IMR-90 (cell line): ENCODE data around the gene BST1. TPM values are rescaled to one million over a fixed set of nuclear protein-coding genes. Genes with fewer than 3 reads are reported as not detected.

Experiments
- ATAC-seq: fragments of 200-7000 bp; cut with Tn5 transposase; 2 replicates; pipeline ENCODE4 v1.9.1; 2020; ENCODE audit warnings: low read depth, mild to moderate bottlenecking, moderate library complexity
- BruUV-seq: library from RNA; stranded (reverse); fragments of 400-500 nt; replicated peaks from 2 replicates; lab custom pipeline; 2021; lab: Mats Ljungman, UMichigan
- CTCF ChIA-PET: fragments of 300-600 bp; formaldehyde crosslinking; extraction: SDS; loops from one replicate; lab custom pipeline; 2021; ENCODE audit warnings: antibody characterized with exemption; lab: Yijun Ruan, JAX
- POLR2A ChIA-PET: fragments of 300-600 bp; sonication (Branson Sonifier 250); formaldehyde crosslinking; loops from one replicate; lab custom pipeline; 2022; ENCODE audit warnings: antibody characterized with exemption; ENCODE audit not compliant: unreplicated experiment; lab: Charles Lee
- DNase-seq: peaks from one replicate; pipeline ENCODE4 v3.0.0; 2013
- H2AFZ ChIP-seq: replicated peaks from 2 replicates; pipeline ENCODE3; 2013; ENCODE audit warnings: low read length, mild to moderate bottlenecking; ENCODE audit not compliant: poor library complexity
- H2AK5ac ChIP-seq: 2 replicates; pipeline ENCODE4 v1.6.1; 2013; ENCODE audit warnings: low read depth, low read length, inconsistent platforms
- H2AK9ac ChIP-seq: replicated peaks from 2 replicates; pipeline ENCODE3; 2013; ENCODE audit warnings: mild to moderate bottlenecking, low read depth, low read length, moderate library complexity; ENCODE audit not compliant: poor library complexity
- H2BK120ac ChIP-seq: 2 replicates; pipeline ENCODE4 v1.6.1; 2013; ENCODE audit warnings: low read depth, low read length, inconsistent platforms
- H2BK15ac ChIP-seq: 3 replicates; pipeline ENCODE4 v1.6.1; 2013; ENCODE audit warnings: low read depth, low read length, inconsistent platforms
- H2BK20ac ChIP-seq: 2 replicates; pipeline ENCODE4 v1.6.1; 2013; ENCODE audit warnings: low read depth, mild to moderate bottlenecking, inconsistent platforms, low read length, moderate library complexity
- H2BK5ac ChIP-seq: 2 replicates; pipeline ENCODE4 v1.6.1; 2013; ENCODE audit warnings: mild to moderate bottlenecking, low read depth, low read length, inconsistent platforms; ENCODE audit not compliant: poor library complexity, severe bottlenecking
- H3K14ac ChIP-seq: replicated peaks from 2 replicates; pipeline ENCODE4 v1.6.1; 2013; ENCODE audit warnings: low read depth, low read length, inconsistent platforms
- H3K18ac ChIP-seq: 2 replicates; pipeline ENCODE4 v1.6.1; 2013; ENCODE audit warnings: low read depth, low read length, control low read depth
- H3K23ac ChIP-seq: 2 replicates; pipeline ENCODE4 v1.6.1; 2013; ENCODE audit warnings: low read depth, low read length, inconsistent platforms
- H3K27ac ChIP-seq: 2 replicates; pipeline ENCODE4 v1.5.1; 2013; ENCODE audit warnings: mild to moderate bottlenecking, control low read depth, low read length; ENCODE audit not compliant: insufficient read depth
- H3K27me3 ChIP-seq: 2 replicates; pipeline ENCODE4 v1.6.1; 2013; ENCODE audit warnings: low read length; ENCODE audit not compliant: control insufficient read depth, insufficient read depth
- H3K36me3 ChIP-seq: 2 replicates; pipeline ENCODE4 v1.6.1; 2013; ENCODE audit warnings: low read length, mixed read lengths; ENCODE audit not compliant: control insufficient read depth, insufficient read depth
- H3K4ac ChIP-seq: 2 replicates; pipeline ENCODE4 v1.6.1; 2013; ENCODE audit warnings: low read depth, low read length, inconsistent platforms
- H3K4me1 ChIP-seq: 2 replicates; pipeline ENCODE4 v1.6.1; 2013; ENCODE audit warnings: low read length, mixed read lengths; ENCODE audit not compliant: control insufficient read depth, insufficient read depth
- H3K4me2 ChIP-seq: 2 replicates; pipeline ENCODE4 v1.6.1; 2013; ENCODE audit warnings: low read depth, mild to moderate bottlenecking, control low read depth, low read length, moderate library complexity
- H3K4me3 ChIP-seq: 2 replicates; pipeline ENCODE4 v1.5.1; 2013; ENCODE audit warnings: low read depth, mild to moderate bottlenecking, control low read depth, low read length, moderate library complexity; ENCODE audit not compliant: insufficient read depth
- H3K56ac ChIP-seq: 2 replicates; pipeline ENCODE4 v1.6.1; 2013; ENCODE audit warnings: low read length, inconsistent platforms; ENCODE audit not compliant: insufficient read depth; ENCODE audit errors: extremely low read depth
- H3K79me1 ChIP-seq, 2 experiments: 2 replicates each; pipeline ENCODE4 v1.6.1; 2013; ENCODE audit warnings: low read length in 2 of 2, inconsistent platforms in 1 of 2, low read depth in 1 of 2
- H3K9ac ChIP-seq: 2 replicates; pipeline ENCODE4 v1.6.1; 2013; ENCODE audit warnings: low read depth, low read length, control low read depth
- H3K9me1 ChIP-seq: 2 replicates; pipeline ENCODE4 v1.6.1; 2013; ENCODE audit warnings: low read length, inconsistent platforms; ENCODE audit not compliant: insufficient read depth
- H3K9me3 ChIP-seq: 2 replicates; pipeline ENCODE4 v1.6.1; 2013; ENCODE audit warnings: low read length; ENCODE audit not compliant: control insufficient read depth, insufficient read depth
- H4K20me1 ChIP-seq: 2 replicates; pipeline ENCODE4 v1.6.1; 2013; ENCODE audit warnings: low read length, inconsistent platforms; ENCODE audit not compliant: insufficient read depth
- H4K5ac ChIP-seq: 2 replicates; pipeline ENCODE4 v1.6.1; 2013; ENCODE audit warnings: mild to moderate bottlenecking, low read depth, low read length, control low read depth
- H4K8ac ChIP-seq, 2 experiments: 2 replicates each; pipeline ENCODE4 v1.6.1; 2013; ENCODE audit warnings: low read depth in 2 of 2, low read length in 2 of 2, control low read depth in 1 of 2, inconsistent platforms in 1 of 2
- H4K91ac ChIP-seq: 2 replicates; pipeline ENCODE4 v1.6.1; 2013; ENCODE audit warnings: low read depth, low read length, inconsistent platforms; ENCODE audit not compliant: insufficient read depth
- CEBPB ChIP-seq: IDR thresholded peaks from 2 replicates; pipeline ENCODE4 v1.6.1; 2012; ENCODE audit warnings: low read depth, low read length, improper control_type of control experiment
- CHD1 ChIP-seq: IDR thresholded peaks from 2 replicates; pipeline ENCODE4 v1.6.1; 2012; ENCODE audit warnings: low read depth, low read length, improper control_type of control experiment
- FOS ChIP-seq: fragments of 150-350 bp; IDR thresholded peaks from 2 replicates; pipeline ENCODE4 v1.6.1; 2016; ENCODE audit warnings: low read depth, low read length
- MAZ ChIP-seq: IDR thresholded peaks from 2 replicates; pipeline ENCODE4 v1.6.1; 2012; ENCODE audit warnings: low read depth, mild to moderate bottlenecking, low read length, improper control_type of control experiment, moderate library complexity, borderline replicate concordance
- NFE2L2 ChIP-seq: fragments of 150-350 bp; IDR thresholded peaks from 2 replicates; pipeline ENCODE4 v1.6.1; 2016; ENCODE audit warnings: low read depth, mild to moderate bottlenecking, low read length
- POLR2A ChIP-seq: IDR thresholded peaks from 2 replicates; pipeline ENCODE4 v1.6.1; 2012; ENCODE audit warnings: mild to moderate bottlenecking, low read depth, low read length
- RAD21 ChIP-seq: IDR thresholded peaks from 2 replicates; pipeline ENCODE4 v1.6.1; 2012; ENCODE audit warnings: low read length, improper control_type of control experiment
- RFX5 ChIP-seq: IDR thresholded peaks from 2 replicates; pipeline ENCODE4 v1.8.0; 2012; ENCODE audit warnings: low read depth, mild to moderate bottlenecking, low read length, moderate library complexity
- WGBS, 2 experiments: methylation state at CpG; one replicate each; pipeline versions ENCODE4 v1.1.5 to v1.1.7; 2013; ENCODE audit warnings: missing lambda C conversion rate in 2 of 2; ENCODE audit not compliant: insufficient read length in 1 of 2; ENCODE audit errors: extremely low coverage in 2 of 2; 5-methylcytosine and 5-hydroxymethylcytosine counted together
- dilution Hi-C: fragments of 300-500 bp; cut with HindIII; formaldehyde crosslinking; loops from one replicate; pipeline ENCODE4 v1.14.3; 2018; ENCODE audit warnings: low sequenced_read_pairs; ENCODE audit not compliant: unreplicated experiment
- in situ Hi-C: fragments of 300-500 bp; cut with MboI; formaldehyde crosslinking; loops from 3 replicates; pipeline ENCODE4 v1.14.3; 2019; ENCODE audit warnings: low sequenced_read_pairs, inconsistent platforms, mixed read lengths
- intact Hi-C: fragments of 100-400 bp; cut with micrococcal nuclease; formaldehyde crosslinking; loops from 2 replicates; pipeline ENCODE4 v1.10.0; 2022
- polyA plus RNA-seq, 3 experiments: library from polyadenylated mRNA; depleted of rRNA; stranded (reverse); fragments of >200 nt; gene quantifications; 2 replicates each; pipeline ENCODE4 v1.2.3, GENCODE V29; 2012; ENCODE audit warnings: low replicate concordance in 1 of 3
- total RNA-seq: library from RNA; depleted of rRNA; stranded (reverse); fragments of >200 nt; gene quantifications from 2 replicates; pipeline ENCODE4 v1.2.3, GENCODE V29; 2012

Gene BST1
- total and polyA plus RNA-seq, 2 of the 4 experiments (the other 2 are of a cell fraction) = 6.6 to 11.1 TPM

DNA sequence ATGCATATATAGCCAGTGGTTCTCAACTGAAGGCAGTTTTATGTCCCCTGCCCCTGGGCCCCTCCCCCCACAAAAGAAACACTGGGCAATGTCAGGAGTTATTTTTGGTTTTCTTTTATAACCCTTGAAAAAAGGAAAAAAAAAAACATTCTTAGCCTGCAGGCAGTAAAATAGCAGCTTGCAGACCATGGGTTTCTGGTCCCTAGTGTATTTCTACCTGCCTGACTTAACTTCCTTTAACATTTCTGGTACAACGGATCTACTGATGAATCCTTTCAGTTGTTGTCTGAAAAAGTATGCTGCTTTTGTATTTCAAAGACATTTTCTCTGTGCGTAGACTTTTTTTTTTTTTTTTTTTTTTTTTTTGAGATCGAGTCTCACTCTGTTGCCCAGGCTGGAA, 32.3 kb upstream of the BST1 start:
- no peak for DNase-seq
- Histone ChIP-seq H2BK120ac (no peak overlapping the region), H3K4me3 (no peak overlapping the region), H3K27me3 (no peaks in the 10 kb centered on the region), H3K4me2 (no peak overlapping the region), H3K79me1 (peaks cover 11 to 47% of the 10 kb centered on the region in 2 experiments; a peak in 3 of 4 replicates), H3K27ac (no peak overlapping the region), H3K36me3 (0 out of 2 replicates have a peak, but pooled peaks cover 3% of the 10 kb centered on the region), H2BK20ac (no peak overlapping the region), H3K9me1 (peaks cover 9% of the 10 kb centered on the region; the same call in 1 of the 2 replicates), H3K18ac (no peak overlapping the region), H4K91ac (no peak overlapping the region), H2AK9ac (no peak overlapping the region), H4K8ac (no peak overlapping the region), H3K14ac (no peak overlapping the region), H3K9ac (no peak overlapping the region), H3K23ac (no peak overlapping the region), H2AK5ac (no peak overlapping the region), H3K56ac (no peak overlapping the region), H2BK15ac (no peak overlapping the region), H3K4me1 (peaks cover 5% of the 10 kb centered on the region; the same call in 1 of the 2 replicates), H4K5ac (no peak overlapping the region), H2BK5ac (no peak overlapping the region), H3K4ac (no peak overlapping the region), H4K20me1 (no peaks in the 10 kb centered on the region), H2AFZ (no peak overlapping the region), H3K9me3 (no peaks in the 10 kb centered on the region)
- TF ChIP-seq FOS (no peak), MAZ (no peak), CHD1 (no peak), POLR2A (no peak), CEBPB (no peak), RAD21 (no peak), RFX5 (no peak), NFE2L2 (no peak)
- ChIA-PET CTCF (no interaction called here), POLR2A (interaction anchor here (0.7 kb wide), 1 partner anchor 9 kb away, joined by 21 read pairs; no protein-coding TSS in a partner anchor)
- intact Hi-C loops (no loop called here), in situ Hi-C loops (no loop called here), dilution Hi-C loops (no loop called here)
- no peak for ATAC-seq
- WGBS, 2 experiments = no CpG with 5 or more reads among the region's 3 CpGs
- BruUV-seq = no TSS peak
